HG03139 (cell line): ENCODE data around the gene SEPHS2.
"Not testable (repeated sequence)": the region's sequence is repeated elsewhere in the genome, so short reads cannot be mapped to it uniquely, and the experiment has no call there.

Experiments used
- ATAC-seq: cut with Tn5 transposase; IDR thresholded peaks from one replicate; pipeline ENCODE4 v1.9.1; 2021; ENCODE audit not compliant: unreplicated experiment

SEPHS2 gene

GRCh38 chr16:30470170-30470512, 24.5 kb upstream of the SEPHS2 start:
- ATAC-seq = no peak

DNA sequence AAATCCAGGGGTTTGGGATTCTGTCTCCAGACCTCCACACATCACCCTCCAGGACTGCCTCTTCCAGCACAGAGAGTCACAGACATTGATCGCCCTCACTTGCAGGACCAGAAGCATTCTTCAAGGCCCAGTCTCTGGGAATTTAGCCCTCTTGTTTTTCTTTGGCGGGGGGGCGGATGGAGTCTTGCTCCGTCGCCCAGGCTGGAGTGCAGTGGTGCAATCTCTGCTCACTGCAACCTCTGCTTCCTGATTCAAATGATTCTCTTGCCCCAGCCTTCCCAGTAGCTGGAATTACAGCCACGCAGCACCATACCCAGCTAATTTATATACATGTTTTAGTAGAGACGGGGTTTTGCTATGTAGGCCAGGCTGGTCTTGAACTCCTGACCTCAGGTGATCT, 18.4 kb upstream of the SEPHS2 start:
- ATAC-seq = no peak

- ATAC-seq = not testable (repeated sequence)
Measured at GRCh38 chr16:30461426-30461825, 15.8 kb upstream of the SEPHS2 start.

DNA sequence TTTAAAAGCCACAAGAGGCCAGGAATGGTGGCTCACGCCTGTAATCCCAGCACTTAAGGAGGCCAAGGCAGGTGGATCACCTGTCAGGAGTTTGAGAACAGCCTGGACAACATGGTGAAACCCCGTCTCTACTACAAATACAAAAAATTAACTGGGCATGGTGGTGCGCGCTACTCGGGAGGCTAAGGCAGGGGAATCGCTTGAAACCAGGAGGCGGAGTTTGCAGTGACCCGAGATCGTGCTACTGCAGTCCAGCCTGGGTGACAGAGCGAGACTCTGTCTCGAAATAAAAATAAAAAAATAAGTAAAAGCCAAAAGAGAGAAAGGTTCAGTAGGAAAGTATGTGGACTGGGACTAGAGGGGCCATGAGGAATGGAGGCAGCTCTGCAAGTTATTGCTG, 13.8 kb upstream of the SEPHS2 start:
- no peak for ATAC-seq

DNA sequence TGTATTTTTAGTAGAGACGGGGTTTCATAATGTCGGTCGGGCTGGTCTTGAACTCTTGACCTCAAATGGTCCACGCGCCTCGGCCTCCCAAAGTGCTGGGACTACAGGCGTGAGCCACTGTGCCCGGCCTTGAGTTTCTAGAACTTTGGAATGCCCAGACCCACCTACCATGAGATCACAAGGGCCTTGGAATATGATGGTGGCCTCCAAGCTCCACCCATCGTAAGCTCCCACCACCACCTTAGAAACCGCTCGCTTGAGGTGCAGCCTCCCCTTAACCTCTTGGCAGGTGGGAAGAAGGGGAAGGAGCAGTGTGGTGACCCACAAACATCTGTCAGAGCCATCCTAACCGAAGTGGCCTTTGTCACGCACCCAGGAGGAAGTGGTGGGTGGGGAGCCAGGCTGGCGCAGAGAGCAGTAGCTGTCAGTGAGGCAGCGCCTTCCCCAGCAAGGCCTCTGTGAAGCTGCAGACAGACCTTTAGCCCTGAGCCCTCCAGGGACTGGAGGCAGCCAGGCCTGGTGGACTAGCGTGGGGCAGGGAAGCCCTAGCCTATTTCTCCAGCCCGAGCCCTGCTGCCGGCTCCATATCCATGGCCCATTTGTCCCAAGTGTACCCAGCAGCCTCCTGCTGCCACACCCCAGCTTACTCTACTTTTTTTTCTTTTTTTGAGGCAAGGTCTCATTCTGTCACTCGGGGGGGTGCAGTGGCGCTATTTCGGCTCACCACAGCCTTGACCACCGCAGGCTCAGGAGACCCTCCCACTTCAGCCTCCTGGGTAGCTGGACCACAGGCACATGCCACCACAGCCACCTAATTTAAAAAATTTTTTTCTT, 13.1 kb upstream of the SEPHS2 start:
- peak; percentile 86 for ATAC-seq

DNA sequence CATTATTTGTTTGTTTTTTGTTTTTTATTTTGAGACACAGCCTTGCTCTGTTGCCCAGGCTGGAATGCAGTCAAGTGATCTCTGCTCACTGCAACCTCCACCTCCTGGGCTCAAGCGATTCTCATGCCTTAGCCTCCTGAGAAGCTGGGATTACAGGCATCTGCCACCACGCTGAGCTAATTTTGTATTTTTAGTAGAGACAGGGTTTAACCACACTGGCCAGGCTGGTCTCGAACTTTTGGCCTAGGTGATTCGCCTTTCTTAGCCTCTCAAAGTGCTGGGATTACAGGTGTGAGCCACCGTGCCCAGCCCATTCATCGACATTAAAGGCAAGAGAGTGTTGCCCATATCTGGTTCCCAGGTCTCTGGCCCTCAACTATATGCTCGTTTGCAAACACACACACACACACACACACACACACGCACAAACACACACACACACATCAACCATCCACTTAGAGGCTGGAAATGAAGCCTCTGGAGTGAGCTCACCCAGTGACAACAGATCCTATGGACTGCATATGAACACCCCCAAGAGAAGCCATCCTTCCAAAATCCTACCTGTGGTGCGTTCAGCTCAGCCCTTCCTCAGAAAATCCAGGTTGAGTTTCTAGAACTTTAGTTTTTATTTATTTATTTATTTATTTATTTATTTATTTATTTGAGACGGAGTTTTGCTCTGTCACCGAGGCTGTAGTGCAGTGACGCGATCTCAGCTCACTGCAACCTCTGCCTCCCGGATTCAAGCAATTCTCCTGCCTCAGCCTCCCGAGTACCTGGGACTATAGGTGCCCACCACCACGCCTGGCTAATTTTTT, 12.3 kb upstream of the SEPHS2 start:
- ATAC-seq = no peak

DNA sequence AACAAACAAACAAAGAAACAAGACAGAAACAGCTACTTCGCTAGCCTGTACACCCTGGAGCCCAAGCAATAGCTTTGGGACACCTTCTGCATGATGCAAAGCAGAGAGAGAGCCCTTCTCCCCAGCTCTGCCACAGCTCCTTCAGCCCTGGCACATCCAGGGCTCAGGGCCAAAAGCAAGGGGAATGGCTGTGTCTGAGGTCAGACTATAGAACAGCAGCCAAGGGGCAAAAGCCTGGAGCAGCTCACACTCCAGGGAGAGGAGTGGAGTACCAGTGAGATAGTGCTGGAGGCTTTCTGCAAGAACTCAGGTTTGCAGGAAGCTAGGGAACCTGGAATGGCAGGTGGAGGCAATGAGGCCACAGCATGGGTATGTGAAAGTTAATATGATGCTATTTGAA, 11.6 kb upstream of the SEPHS2 start:
- ATAC-seq = no peak

- ATAC-seq = no peak
Measured at GRCh38 chr16:30456302-30456701, 10.6 kb upstream of the SEPHS2 start.

DNA sequence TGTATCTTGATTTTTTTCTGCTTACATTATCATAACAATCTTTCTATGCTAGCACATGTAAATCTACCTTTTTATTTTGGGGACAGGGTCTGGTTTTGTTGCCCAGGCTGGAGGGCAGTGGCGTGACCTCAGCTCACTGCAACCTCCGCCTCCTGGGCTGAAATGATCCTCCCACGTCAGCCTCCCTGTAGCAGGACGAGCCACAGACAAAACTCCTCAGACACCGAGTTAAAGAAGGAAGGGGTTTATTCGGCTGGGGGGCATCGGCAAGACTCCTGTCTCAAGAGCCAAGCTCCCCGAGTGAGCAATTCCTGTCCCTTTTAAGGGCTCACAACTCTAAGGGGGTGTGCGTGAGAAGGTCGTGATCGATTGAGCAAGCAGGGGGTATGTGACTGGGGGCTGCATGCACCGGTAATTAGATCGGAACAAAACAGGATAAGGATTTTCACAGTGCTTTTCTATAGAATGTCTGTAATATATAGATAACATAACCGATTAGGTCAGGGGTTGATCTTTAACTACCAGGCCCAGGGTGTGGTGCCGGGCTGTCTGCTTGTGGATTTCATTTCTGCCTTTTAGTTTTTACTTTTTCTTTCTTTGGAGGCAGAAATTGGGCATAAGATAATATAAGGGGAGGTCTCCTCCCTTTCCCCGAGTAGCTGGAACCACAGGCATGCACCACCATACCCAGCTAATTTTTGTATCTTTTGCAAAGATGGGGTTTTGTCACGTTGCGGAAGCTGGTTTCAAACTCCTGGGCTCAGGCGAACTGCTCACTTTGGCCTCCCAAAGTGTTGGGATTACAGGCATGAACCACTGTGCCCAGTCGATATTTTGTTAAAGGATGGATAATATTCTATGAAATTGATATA, 7.3 kb upstream of the SEPHS2 start:
- not testable (repeated sequence) for ATAC-seq

- ATAC-seq = no peak
Measured at GRCh38 chr16:30449116-30449435, 3.4 kb upstream of the SEPHS2 start.

GRCh38 chr16:30447512-30448226, 2.0 kb upstream of the SEPHS2 start:
- ATAC-seq = no peak

DNA sequence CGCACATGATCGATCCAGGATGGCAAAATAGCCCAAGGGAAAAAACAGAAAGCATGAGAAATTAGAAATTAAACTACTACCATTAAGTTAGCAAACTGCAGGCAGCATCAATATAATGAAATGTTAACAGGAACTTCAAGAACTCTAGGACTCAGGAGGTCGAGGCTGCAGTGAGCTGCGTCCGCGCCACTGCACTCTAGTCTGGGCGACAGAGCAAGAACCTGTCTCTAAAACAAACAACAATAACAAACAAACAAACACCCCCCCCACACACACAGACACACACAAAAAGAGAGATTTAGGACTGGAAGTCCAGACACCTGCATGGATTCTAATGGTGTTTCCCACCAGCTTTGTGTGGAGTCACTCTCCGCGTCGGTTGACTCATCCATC, 525 bp upstream of the SEPHS2 start:
- ATAC-seq = no peak

DNA sequence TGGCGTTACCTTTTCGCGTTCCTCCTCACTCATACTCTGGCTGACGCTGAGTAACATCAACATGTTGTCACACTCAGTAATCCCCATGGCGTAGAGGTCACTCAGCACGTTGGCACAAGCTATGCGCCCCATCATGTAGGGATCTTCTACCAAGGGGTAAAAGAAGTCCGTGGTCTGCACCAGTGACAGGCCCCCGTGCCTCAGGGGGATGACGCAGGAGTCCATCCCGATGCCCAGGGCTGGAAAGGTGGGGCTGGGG, 596 bp downstream of the SEPHS2 start:
- ATAC-seq = no peak

DNA sequence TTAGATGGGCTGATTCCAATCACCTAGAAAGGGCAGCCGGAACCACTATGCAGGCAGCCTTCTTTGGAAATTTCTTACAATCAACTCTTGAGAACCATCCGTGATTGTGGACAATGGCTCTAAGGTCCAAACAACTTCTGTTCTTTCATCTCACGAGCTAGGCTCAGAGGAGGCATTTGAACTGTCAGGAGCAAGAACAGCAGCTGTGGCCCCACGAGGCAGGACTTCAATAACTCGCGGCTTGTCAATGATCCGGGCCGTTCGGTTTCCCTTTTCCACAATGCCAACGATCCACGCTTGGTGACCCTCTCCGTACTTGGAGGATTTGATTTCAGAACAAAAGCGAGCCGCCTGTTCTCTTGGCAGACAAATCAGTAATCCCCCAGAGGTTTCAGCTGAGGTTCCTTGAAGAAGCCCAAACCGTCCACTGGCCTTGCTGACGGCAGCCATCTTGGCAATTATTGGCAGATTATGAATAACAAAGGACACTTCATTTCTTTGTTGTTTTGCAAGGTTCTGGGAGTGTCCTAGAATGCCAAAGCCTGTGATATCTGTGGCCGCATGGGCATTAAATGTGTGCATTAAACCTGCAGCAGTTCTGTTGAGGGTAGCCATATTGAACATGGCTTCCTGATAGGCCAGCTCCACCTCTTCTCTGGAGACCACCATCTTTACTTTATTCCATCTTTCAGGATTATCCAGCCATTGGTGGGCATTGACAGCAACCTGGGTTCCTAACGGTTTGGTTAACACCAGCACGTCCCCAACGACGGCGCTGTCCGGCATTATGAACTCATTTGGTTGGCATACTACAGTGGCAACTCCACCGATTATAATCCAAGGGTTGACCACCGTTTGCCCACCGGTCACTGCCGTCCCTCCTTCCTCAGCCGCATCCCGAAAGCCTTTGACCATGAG, 1.2 kb downstream of the SEPHS2 start:
- ATAC-seq = no peak

GRCh38 chr16:30443631-30444030, 2.0 kb downstream of the SEPHS2 start:
- ATAC-seq = no peak

- no peak for ATAC-seq
Measured at GRCh38 chr16:30439720-30440348, 5.8 kb downstream of the SEPHS2 start.

DNA sequence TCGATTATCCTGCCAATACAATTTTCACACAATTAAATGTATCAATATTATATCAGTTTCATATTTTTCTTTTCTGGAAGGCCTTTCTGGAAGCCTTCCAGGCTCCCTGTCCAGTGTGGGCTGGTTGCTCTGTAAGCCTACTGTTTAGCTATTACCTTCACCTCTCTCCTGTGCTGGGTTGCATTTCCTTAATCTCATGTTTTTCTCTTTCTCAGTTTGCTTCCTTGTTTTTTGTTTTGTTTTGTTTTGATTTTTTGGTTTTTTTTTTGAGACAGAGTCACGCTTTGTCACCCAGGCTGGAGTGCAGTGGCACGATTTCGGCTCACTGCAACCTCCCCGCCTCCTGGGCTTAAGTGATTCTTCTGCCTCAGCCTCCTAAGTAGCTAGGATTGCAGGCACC, 6.8 kb downstream of the SEPHS2 start:
- no peak for ATAC-seq

DNA sequence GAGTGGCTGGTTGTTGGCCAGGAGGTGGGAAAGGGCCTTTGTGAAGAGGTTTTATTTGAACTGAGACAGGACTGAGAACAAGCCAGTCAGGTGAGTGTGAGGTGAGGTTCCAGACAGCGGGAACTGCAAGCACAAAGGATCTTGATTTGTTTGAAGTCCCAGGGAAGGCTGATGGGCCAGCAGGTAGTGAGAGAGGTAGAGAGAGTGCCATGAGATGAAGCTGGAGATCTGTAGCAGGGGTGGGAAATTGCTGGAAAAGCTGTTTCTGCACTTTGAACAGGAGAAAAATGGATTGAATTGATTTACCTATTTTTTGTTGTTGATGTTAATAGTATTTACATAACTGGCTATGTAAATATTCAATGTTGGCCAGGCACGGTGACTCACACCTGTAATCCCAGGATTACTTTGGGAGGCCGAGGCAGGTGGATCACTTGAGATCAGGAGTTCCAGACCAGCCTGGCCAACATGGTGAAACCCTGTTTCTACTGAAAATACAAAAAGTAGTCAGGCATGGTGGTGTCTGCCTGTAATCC, 8.1 kb downstream of the SEPHS2 start:
- ATAC-seq = no peak

DNA sequence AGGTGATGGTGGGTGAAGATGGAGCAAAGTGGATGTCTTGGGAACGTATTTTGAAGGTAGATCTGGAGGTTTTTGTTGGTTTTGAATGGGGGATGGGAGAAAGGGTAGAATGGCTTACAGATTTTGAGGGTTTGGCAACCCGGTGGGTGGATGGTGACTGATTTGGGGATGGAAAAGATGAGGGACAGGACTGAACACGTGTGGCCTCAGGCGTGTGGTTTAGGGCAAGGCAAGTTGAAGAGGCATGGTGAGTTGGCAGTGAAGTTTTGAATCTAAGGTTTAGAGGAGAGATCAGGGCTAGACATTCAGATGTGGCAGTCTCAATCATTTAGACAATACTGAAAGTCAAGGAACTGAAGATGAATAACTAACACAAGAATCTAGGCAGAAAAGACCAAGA, 10.8 kb downstream of the SEPHS2 start:
- ATAC-seq = no peak
